RPMI7951 (cell line): ENCODE results near the gene WNT3A. TPM values are rescaled to one million over a fixed set of nuclear protein-coding genes. Genes with fewer than 3 reads are reported as not detected.

ENCODE experiments used
- DNase-seq: peaks from one replicate; pipeline ENCODE4 v3.0.0-alpha.2; 2012; ENCODE audit warnings: low read depth
- total RNA-seq: library from RNA; depleted of rRNA; stranded (reverse); fragments of >200 nt; shearing (Covaris generic); gene quantifications from 2 replicates; pipeline ENCODE4 v1.2.3, GENCODE V29; 2014

The WNT3A gene
- total RNA-seq, 1 experiment from 2014 or later = not detected

DNA sequence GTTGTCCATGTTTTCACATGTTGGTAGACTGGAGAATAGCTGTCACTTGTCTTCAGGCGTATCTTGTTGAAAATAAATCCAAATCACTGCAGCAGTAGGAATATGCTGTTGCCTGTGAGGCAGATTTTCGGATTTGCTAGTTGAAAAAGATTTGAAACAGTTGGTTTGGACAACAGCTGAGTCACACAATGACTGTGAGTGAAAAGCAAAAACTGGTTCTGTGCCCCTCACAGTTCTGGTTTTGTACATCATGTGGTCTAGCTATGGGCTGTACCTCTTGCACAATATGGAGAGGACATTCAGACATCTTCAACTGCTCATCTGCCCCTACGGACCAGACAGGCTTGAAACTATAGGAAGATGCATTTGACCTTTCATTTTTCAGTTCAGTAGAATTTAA is 77.5 kb downstream of the WNT3A start:
- peak; percentile 71 for DNase-seq

DNA sequence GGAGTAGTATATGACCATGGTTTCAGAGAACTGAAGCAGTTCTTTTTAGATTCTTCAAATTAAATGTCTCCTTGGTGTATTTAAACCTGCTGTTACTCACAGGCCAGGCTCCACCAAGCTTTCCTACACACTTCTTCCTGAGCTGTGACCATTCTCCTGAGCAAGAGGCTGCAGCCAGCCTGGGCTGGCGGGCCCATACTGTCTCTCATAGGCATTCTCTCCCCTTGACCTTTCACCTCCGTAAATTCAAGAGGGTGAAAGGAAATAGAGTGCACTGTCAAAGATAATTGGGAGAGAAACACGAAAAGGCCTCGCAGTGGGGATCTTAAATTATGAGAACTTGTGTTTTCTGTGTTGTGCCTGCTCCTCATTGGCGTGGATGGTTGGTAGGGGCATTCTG is 78.0 kb downstream of the WNT3A start:
- DNase-seq = no peak

DNA sequence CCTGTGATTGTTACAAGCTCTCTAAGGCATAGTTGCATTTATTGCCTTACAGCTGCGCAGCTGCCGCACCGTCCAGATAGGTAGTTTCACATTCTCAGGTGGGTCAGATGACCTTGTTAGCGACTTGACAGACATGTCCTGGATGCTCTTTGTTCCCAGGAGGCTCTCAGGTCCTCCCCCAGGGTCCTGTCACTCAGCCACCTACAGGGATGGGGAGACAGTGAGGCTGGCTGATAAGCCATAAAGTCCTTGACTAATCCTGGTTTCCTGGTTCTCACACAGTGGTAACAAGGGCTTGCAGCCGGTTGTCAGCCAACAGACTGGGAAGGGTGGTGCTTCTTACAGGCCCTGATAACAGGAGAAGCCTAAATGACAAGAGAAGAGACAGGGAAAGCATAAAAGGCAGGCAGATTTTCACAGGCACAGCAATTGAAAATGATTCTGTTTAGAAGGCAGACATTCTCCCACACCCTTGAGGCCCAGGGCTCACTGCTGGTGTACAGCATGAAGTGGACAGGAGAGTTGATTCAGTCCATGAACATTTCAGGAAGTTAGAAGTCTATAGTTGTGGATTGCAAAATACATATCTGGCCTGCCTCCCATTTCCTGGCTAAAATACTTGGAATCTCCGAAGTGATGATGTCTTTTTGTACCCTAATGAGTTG is 78.6 kb downstream of the WNT3A start:
- no peak for DNase-seq

GRCh38 chr1:228087771-228088251 is 81.0 kb downstream of the WNT3A start:
- DNase-seq = peak; percentile 89

- DNase-seq = no peak
These were observed 82.0 kb downstream of the WNT3A start for GRCh38 chr1:228088586-228089498.

DNA sequence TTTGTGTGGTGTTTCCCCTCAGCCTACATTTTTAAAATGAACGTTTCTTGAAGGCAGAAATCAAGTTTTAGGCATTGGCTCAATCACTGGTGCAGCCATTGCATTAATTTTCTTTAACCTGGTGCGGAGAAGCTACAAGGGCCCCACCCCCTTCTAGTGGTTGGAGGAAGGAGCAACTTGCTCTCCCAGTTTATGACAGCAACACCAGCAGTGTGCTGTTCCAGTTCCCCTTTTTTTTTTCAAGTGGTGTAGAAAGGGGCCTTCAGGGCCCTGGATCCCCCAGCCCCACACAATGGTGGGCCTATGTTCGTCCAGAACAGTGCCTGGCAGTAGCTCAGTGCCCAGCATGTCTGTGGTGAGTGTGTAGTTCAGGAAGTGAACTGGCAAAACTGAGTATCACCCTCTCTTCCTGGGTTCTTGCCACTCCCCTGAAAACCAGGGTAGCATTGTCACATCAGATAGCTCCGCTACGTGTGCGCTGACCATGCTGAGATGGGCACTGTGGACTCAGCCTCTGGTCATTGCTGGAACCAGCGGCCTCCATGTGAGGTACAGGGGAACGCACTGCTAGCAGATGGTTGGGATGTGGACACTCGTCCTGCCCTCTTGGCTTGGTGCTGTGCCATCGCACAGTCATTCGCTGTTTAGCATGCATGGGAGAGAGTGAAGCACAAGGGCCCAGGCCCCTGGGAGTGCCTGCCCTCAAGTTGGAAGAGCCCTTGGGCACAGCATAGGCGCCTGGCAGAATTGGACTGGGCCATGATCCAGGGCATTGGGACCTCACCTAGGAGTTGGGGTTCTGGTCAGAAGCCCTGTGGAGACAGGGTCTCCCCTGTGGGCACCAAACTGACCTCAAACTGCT is 83.0 kb downstream of the WNT3A start:
- no peak for DNase-seq

GRCh38 chr1:228090613-228091081 is 83.8 kb downstream of the WNT3A start:
- no peak for DNase-seq

GRCh38 chr1:228091084-228091483 is 84.3 kb downstream of the WNT3A start:
- DNase-seq = no peak

GRCh38 chr1:228092342-228093049 is 85.7 kb downstream of the WNT3A start:
- no peak for DNase-seq

DNA sequence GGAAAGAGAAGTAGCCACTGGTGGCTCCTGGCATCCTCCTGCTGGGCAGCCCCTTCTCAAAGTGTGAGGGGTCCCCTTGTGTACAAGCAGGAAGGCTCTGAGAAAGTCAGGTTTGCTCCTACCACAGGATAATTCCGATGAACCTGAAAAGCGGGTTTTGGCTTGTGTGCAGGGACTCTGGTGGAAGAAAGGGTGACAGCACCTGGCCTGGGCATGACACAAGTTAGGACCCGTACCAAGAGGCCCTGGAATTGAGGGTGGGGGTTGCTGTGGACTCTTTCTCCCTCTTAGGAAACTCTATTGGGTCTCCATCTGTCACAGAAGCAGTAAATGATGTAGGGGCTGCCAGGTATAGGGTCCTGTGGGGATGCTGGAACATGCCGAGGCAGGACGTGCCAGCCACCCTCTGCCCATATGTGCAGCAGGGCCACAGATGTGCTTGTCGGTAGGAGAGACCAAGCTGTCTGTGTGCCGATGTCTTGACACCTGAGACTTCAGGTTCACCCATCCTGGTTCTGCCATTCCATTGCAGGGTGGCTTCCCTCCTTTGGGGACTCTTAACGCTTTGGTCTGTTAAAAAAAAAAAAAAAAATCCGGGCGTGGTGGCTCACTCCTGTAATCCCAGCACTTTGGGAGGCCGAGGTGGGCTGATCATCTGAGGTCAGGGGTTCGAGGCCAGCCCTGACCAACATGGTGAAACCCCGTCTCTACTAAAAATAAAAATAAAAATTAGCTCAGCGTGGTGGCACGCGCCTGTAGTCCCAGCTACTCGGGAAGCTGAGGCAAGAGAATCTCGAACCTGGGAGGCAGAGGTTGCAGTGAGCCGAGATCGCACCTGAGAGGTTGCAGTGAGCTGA is 86.5 kb downstream of the WNT3A start:
- DNase-seq = no peak

DNA sequence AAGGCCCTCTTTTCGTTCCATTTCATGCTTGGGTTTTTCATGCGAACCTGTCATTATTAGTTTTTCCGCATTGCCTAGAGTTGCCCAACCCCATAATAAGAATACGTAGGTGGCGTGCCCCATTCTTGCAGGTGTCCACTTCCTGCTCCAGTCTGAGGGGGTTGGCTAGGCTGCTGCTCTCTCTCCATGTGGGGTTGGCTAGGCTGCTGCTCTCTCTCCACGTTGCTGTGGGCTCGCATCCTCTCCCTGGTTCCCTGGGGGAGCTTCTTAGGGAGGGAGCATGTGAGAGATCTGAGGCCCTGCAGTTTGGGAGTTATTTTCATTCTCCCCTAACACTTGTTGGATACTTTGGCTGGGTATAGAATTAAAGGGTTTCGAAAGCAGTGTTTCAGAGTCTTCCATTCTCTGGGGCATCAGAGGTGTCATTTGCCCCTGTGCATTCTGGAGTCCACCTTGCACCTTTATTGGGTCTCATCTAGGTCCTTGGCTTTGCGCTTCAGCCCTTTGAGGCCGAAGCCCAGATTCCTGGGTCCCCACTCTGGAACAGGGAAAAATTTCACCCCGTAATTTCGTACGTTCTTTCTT is 87.7 kb downstream of the WNT3A start:
- DNase-seq = no peak

DNA sequence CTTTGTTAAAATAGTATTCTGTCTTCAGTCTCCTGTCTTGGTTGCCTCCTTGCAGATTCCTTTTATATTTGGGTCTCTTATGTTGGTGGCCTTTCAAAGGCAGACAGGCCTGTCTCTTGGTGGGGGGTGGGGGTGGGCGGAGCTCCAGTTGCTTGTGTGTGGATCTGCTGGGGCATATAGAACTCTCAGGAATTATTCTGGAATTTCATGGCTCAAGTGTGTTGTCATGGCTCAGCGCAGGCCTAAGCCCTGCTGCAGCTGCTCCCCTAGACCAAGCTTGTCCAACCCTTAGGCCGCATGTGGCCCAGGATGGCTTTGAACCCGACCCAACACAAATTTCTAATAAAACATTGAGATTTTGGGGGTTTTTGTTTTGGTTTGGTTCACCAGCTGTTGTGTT is 88.4 kb downstream of the WNT3A start:
- no peak for DNase-seq

GRCh38 chr1:228095938-228096337 is 89.1 kb downstream of the WNT3A start:
- no peak for DNase-seq

DNA sequence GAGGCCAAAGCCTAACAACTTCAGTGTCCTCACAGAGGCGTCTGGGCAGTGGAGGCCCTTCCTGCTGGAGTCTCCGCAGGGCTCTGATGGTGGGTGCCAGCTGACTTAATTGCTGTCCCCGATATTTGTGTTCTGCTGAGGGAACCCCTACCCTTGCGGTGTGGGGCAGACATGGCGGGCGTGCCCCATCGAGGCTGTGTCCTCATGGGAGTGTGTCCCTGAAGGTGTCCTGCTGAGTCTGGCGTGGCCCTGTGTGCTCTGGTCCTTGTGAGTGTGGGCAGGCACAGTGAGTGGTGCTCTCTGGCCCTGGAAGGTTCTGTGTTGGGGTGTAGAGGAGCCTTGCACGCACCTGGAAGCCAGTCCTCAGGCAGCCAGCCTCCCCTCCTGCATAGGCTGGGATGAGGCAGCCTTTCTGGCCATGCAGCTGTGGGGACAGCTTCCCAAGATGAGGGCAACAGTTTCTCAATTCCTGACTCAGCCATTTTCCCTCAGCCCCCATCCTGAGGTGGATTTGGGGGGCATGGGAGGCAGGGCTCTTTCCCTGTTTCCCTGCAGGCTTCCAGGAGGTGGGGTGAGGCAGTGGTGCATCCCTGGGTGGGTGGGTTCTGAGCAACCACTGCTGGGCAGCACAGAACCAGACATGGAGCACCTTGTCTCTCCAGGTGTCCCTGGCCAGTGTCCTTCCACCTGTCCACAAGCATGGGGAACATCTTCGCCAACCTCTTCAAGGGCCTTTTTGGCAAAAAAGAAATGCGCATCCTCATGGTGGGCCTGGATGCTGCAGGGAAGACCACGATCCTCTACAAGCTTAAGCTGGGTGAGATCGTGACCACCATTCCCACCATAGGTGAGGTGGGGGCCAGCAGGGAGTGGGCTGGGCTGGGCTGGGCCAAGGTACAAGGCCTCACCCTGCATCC is 89.9 kb downstream of the WNT3A start:
- no peak for DNase-seq

- DNase-seq = no peak
These were observed 90.7 kb downstream of the WNT3A start for GRCh38 chr1:228097333-228098081.

- DNase-seq = no peak
These were observed 91.6 kb downstream of the WNT3A start for GRCh38 chr1:228098323-228098931.

DNA sequence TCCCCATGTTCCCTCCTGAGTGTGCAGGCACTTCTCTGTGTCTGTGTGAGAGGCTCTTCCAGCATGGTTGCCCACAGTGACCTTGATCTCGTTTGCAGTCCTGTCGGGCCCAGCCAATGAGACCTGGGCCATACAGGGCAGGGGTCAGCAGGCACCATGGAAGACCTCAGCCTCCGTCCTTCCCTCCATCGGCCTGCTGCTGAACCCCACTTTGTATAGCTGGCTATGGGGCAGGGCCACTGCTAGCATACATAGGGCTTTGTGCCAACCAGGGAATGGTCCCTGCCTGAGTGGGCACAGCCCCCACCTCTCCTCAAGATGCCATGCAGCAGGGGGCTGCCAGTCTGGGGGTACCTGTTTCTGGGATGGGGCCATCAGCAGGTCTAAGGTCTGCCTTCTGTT is 92.5 kb downstream of the WNT3A start:
- DNase-seq = no peak
